ENCODE measurements around the gene CYTH1. TPM values are rescaled to one million over a fixed set of nuclear protein-coding genes. Genes with fewer than 3 reads are reported as not detected.
A peak's percentile ranks its signal among the peaks of the same experiment; 100 is the strongest.

The CYTH1 gene
- total RNA-seq, 1 experiment from 2014 or later: 91.4 TPM

- no peak for DNase-seq (ENCODE audit: low read depth)
Observed at GRCh38 chr17:78734793-78735641, 47.1 kb downstream of the CYTH1 start.

DNA sequence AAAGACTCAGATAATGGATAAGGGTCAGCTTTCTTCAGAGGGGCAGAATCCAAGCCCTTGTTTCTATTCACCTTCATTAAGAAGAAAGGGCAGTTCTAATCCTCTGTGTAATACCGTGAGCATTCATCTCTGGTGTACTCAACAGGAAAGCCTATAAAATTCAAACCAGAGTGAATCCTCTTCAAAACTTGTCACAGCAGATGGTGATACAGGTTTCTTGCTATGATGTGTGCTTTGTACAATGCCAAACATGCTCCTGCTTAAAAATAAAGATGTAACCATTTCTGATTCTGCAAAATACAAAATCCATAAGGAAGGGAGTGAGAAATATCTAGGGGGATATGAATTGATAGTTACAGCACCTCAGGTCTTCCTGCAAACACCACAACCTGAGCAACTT, 49.7 kb downstream of the CYTH1 start:
- no peak for DNase-seq (ENCODE audit: low read depth)

DNA sequence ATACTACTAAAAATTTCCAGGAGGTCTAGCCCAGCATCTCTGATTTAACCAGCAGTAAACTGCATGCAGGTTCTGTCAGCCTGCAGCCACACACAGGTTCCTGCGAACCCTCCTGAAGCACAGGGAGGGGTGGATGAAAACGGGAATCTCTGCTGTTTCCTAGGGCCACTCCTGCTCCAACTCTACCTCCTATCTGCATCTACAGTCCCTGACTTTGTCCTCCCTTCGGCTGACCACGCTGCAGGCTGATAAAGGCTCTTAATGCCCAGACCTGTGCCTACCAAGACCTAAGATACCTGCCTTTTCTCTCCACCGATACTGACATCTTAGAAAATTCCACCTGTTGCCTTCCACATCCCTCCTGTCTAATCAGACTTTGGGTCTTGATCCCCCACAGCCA, 50.2 kb downstream of the CYTH1 start:
- DNase-seq (ENCODE audit: low read depth): no peak

DNA sequence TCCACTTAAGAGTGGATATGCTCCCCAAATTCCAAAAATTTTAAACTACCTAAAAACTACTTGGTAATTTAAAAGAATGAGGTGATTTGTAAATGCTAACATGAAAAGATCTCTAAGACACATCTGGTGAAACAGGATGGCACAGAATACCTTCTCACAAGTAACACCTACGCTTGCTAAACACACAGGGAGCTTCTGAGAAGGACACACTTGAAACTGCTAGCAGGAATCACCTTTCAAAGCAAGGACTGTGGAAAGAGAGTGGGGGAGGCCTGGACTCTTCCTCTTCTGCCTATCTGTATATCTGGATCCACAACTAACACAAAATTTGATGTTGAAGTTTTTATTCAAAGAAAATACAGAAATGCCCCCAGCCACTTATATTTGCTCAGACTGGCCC, 52.4 kb downstream of the CYTH1 start:
- DNase-seq (ENCODE audit: low read depth): no peak

GRCh38 chr17:78728495-78728894, 53.6 kb downstream of the CYTH1 start:
- no peak for DNase-seq (ENCODE audit: low read depth)

DNA sequence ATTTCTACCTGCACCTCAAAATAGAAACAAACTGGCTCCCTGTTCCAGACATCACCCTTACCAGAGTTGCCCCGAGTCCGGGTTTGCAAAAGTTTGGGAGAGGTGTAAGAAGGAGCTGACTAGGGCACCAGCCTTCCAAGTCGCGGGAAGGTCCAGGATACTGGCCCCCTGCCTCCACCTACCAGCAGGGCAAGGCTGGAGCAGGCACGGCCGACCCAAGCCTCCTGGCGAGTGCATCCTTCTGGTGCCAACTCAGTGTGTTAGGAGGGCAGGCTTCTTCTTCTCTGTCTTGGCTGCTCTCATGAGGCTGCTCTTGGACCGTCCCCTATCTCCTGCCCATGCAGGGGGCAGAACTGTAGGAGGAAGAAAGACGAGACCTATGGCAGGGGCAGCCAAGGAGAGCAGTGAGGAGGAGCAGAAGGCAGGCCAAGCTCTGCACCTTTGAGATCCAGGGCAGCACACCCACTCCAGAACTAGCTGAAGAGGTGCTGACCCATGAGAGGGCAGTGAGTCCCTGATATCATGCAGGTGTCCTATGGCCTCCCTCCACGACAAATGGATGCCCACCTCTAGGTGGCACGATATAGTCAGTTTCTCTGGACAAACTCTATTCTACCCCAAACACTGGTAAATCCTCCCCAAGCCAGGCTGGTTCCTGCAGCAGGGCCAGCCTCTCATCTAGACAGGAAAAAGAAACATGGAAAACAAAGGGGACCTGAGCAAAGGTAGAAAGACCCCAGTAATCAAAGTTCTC, 54.4 kb downstream of the CYTH1 start:
- DNase-seq (ENCODE audit: low read depth): no peak

GRCh38 chr17:78727057-78727456, 55.0 kb downstream of the CYTH1 start:
- DNase-seq (ENCODE audit: low read depth): no peak

DNA sequence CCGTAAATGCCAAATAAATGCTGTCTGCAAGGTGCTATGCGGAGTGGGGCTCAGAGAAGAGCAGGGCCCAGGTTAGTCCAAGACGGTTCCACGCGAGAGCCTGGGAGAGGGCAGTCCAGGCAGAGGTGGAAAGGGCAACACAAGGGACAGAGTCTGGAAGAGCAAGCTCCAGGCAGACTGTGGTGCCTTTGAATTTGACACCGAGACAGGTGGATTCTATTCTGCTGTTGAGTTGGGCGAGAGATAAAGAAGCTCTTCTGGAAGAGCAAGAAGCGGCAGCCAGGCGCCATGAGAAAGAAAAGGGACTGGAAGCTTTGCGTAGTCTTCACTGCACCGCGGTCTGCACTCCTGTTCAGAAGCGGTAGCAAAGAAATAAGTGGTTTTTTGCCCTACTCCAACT, 55.6 kb downstream of the CYTH1 start:
- DNase-seq (ENCODE audit: low read depth): no peak

DNA sequence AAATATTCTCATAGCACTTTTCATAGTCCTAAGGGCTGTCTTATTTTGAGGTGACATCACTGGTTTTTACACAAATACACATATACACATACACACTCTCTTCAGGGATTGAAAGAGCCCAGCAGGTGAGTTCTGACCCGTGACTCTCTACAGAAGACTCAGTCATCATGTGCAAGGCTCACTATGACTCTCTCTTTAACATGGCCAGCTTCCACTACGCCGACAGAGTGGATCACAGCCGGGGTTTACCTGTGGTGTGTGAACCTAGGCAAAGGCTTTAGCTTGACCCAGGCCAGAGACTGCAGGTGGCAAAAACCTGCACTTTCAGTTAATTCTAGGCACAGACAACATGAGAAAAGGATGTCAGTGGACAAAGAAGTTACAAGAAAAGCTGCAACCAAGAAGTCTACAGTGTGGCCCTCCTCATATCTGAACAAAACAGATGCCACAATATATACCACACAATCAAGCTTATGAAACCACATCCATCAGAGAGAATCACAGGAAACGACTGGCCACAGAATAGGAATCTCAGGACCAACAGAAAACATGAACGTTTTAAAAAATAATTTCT, 56.5 kb downstream of the CYTH1 start:
- no peak for DNase-seq (ENCODE audit: low read depth)

GRCh38 chr17:78724999-78725398, 57.1 kb downstream of the CYTH1 start:
- no peak for DNase-seq (ENCODE audit: low read depth)

GRCh38 chr17:78724544-78724943, 57.5 kb downstream of the CYTH1 start:
- DNase-seq (ENCODE audit: low read depth): no peak

- DNase-seq (ENCODE audit: low read depth): no peak
Observed at GRCh38 chr17:78723957-78724356, 58.1 kb downstream of the CYTH1 start.

- DNase-seq (ENCODE audit: low read depth): no peak
Observed at GRCh38 chr17:78723001-78723796, 58.9 kb downstream of the CYTH1 start.

- no peak for DNase-seq (ENCODE audit: low read depth)
Observed at GRCh38 chr17:78722246-78722761, 59.8 kb downstream of the CYTH1 start.

DNA sequence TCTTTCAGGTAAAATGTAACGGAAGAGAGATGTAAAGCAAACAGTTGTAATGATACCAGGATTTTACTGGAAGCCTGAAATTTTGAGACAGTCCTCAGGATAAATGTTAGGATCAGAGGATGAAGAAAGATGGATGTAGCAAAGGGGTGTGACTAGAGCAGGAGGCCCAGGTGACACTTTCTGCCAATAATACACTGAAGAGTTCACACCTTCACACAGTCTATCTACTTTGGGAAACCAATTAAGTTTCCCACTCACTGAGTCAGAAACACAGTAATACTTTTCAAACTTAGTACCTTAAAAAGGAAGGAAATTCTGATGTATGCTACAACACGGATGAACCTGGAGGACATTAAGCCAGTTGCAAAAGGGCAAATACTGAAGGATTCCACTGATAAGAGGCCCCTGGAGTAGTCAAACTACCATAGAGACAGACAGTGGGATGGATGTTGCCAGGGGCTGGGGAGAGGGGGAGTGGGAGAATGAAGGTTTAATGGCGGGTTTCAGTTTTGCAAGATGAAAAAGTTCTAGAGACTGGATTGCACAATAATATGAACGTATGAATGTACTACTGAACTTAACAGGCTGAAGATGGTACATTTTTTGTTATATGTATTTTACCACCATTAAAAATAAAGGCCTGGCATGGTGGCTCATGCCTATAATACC, 62.3 kb downstream of the CYTH1 start:
- no peak for DNase-seq (ENCODE audit: low read depth)

DNA sequence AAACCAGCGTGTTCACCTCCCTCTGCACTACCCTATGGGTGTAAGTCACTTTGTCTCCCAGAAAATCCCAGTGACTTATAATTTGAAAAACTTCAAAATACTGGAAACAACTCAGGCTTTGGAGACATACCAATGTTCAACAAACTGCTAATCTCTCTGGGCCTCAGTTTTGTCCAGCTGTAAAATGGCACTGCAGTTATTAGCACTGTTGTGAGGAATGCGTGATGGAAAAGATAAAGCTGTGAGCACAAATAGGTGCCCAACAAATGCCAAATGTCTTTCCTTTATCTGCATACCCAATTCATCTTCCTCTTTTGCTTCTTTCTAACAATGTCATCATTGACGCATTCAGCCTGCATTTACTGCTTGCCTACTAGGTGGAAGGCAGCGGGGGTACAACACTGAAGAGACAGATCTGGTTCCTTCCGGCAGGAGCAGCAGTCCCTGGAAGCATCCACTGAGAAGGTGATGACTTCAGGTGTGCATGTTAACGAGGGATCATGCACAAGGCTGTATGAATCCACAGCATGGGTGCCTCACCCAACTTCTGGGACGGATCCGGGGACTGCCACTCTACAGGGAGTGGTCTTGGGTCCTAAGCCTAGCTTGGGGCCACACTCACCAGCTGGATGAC, 63.4 kb downstream of the CYTH1 start:
- DNase-seq (ENCODE audit: low read depth): no peak

DNA sequence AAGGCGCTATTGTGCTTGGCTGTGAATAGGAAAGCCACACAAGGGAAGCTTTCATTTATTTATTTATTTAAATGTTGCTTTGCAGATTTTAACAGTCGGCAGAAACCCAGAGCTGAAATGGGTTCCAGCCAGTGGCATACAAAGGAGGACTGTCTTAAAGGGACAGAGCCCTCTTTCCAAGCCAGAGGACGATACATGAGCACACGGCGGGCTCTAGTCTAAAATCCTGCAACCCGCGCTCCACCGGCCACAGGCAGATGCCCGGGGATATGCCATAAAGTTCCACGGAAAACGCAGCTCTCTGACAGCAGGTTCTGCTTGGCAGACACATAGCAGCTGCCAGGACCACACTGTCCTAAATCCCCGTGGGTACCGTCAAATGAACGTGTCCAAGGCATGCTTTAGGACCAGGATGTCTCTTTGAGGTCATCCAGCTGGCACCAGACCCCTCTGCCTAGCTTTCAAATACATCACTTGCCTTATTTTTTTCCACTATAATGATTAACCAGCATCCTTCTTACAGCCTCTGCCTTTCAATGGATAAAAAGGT, 64.6 kb downstream of the CYTH1 start:
- no peak for DNase-seq (ENCODE audit: low read depth)

DNA sequence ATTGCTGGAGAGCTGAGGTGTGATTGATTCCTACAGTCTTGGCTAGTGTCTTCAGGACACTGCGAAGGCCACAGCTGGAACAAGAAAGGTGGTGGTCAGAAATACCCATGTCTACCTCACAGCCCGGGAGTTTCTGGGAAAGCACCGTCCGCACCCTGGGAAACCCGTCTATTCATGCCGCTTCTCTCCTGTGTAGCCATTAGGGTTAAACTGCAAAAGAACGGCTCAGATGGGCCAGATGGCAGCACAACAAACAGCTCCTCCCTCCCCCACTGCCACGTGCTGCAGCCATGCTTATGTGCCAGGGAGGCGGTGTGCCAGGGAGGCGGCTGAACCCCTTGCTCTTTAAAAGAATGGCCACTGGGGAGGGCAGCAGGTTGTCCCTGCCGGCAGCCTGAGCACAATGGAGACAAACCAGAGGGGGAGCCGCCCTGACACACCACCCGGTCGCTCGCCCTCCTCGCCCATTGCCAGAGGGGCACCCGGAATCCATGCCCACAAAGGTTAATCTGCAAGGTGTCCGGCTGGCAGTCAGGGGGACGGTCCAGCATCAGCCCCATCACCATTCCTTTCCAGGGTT, 65.2 kb downstream of the CYTH1 start:
- DNase-seq (ENCODE audit: low read depth): peak; percentile 64

- no peak for DNase-seq (ENCODE audit: low read depth)
Observed at GRCh38 chr17:78716292-78716691, 65.8 kb downstream of the CYTH1 start.

GRCh38 chr17:78715876-78716275, 66.2 kb downstream of the CYTH1 start:
- DNase-seq (ENCODE audit: low read depth): no peak
